ENCODE data around the gene DELE1. TPM values are rescaled to one million over a fixed set of nuclear protein-coding genes. Genes with fewer than 3 reads are reported as not detected.

The DELE1 gene
- total RNA-seq, 1 donor: 34.1 TPM

GRCh38 chr5:141897425-141897824 lies 26.2 kb upstream of the DELE1 start:
- no peak for TF ChIP-seq CTCF (IDR thresholded peaks at IDR 0.05; ENCODE audit: insufficient read depth, low read depth, low read length)
- H3K4me3 ChIP-seq (ENCODE audit: low read depth, low read length): no peak overlapping the region
- no peak for DNase-seq (ENCODE audit: low read depth)

- no peak for DNase-seq (ENCODE audit: low read depth)
- no peak for TF ChIP-seq CTCF (IDR thresholded peaks at IDR 0.05; ENCODE audit: insufficient read depth, low read depth, low read length)
- no peak overlapping the region for H3K4me3 ChIP-seq (ENCODE audit: low read depth, low read length)
These were observed 25.1 kb upstream of the DELE1 start for GRCh38 chr5:141898448-141899049.

- DNase-seq (ENCODE audit: low read depth): no peak
- no peak for TF ChIP-seq CTCF (IDR thresholded peaks at IDR 0.05; ENCODE audit: insufficient read depth, low read depth, low read length)
- no peak overlapping the region for H3K4me3 ChIP-seq (ENCODE audit: low read depth, low read length)
These were observed 21.5 kb upstream of the DELE1 start for GRCh38 chr5:141902015-141902814.

- H3K4me3 ChIP-seq (ENCODE audit: low read depth, low read length): no peak overlapping the region
- no peak for TF ChIP-seq CTCF (IDR thresholded peaks at IDR 0.05; ENCODE audit: insufficient read depth, low read depth, low read length)
- no peak for DNase-seq (ENCODE audit: low read depth)
These were observed 20.4 kb upstream of the DELE1 start for GRCh38 chr5:141903261-141903660.

- TF ChIP-seq CTCF (IDR thresholded peaks at IDR 0.05; ENCODE audit: insufficient read depth, low read depth, low read length): no peak
- no peak for DNase-seq (ENCODE audit: low read depth)
- H3K4me3 ChIP-seq (ENCODE audit: low read depth, low read length): no peak overlapping the region
These were observed 19.1 kb upstream of the DELE1 start for GRCh38 chr5:141904551-141904950.

GRCh38 chr5:141906517-141906916 lies 17.2 kb upstream of the DELE1 start:
- no peak for DNase-seq (ENCODE audit: low read depth)
- H3K4me3 ChIP-seq (ENCODE audit: low read depth, low read length): no peak overlapping the region
- TF ChIP-seq CTCF (IDR thresholded peaks at IDR 0.05; ENCODE audit: insufficient read depth, low read depth, low read length): no peak
